ENCODE measurements around the gene WWP2.

WWP2 gene

DNA sequence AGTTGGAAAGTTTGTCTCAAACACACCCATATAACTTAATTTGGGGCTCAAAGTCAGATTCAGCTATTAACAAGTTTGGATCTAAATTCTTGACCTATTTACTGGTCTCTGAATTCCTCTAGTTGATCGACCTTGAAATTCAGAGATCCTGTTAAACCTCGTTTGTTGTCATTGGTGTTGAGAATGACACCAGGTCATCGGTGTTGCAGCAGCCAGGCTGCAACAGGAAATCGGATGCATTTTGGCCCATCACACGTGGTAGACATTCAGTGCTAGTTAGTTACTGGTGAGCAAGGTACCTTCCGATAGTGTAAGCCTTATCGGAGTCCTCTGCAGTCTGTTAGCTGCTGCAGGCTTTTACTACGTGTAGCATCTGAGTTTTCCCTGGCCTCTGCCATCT is 82.3 kb downstream of the WWP2 start:
- TF ChIP-seq, protein P1, sequence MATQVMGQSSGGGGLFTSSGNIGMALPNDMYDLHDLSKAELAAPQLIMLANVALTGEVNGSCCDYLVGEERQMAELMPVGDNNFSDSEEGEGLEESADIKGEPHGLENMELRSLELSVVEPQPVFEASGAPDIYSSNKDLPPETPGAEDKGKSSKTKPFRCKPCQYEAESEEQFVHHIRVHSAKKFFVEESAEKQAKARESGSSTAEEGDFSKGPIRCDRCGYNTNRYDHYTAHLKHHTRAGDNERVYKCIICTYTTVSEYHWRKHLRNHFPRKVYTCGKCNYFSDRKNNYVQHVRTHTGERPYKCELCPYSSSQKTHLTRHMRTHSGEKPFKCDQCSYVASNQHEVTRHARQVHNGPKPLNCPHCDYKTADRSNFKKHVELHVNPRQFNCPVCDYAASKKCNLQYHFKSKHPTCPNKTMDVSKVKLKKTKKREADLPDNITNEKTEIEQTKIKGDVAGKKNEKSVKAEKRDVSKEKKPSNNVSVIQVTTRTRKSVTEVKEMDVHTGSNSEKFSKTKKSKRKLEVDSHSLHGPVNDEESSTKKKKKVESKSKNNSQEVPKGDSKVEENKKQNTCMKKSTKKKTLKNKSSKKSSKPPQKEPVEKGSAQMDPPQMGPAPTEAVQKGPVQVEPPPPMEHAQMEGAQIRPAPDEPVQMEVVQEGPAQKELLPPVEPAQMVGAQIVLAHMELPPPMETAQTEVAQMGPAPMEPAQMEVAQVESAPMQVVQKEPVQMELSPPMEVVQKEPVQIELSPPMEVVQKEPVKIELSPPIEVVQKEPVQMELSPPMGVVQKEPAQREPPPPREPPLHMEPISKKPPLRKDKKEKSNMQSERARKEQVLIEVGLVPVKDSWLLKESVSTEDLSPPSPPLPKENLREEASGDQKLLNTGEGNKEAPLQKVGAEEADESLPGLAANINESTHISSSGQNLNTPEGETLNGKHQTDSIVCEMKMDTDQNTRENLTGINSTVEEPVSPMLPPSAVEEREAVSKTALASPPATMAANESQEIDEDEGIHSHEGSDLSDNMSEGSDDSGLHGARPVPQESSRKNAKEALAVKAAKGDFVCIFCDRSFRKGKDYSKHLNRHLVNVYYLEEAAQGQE (IDR thresholded peaks at IDR 0.05; ENCODE audit: insufficient read depth in 1 of 2, low read depth in 2 of 2, low read length in 2 of 2), result no peak
- TF ChIP-seq POLR2AphosphoS5 (IDR thresholded peaks at IDR 0.05; ENCODE audit: low read depth, low read length) (no peak), SIN3A (IDR thresholded peaks at IDR 0.05; ENCODE audit: borderline replicate concordance, insufficient read depth, low read length) (no peak), FOXP2 (optimal IDR thresholded peaks at IDR 0.05; ENCODE audit: borderline replicate concordance, extremely low read depth, extremely low read length, insufficient read depth) (no peak), TAF1 (IDR thresholded peaks at IDR 0.05; ENCODE audit: borderline replicate concordance, insufficient read depth, low read length) (no peak)

DNA sequence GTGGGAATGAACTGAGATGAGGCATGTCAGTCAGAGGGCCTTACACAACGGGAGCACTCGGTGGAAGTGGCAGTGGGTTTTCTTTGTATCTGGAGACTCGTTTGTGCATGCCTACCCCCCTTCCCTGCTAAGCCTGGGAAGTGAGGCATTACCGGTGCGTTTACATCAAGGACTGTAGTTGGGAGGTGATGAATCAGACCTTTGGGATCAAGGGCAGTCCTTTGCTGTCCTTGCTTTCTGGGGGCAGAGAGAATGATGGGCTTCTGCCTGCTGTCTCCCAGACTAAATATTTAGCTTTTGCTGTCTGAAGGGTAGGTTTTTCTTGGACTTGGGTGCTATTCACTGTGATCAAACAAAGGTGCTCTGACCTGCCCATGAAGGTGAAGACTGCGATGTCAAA is 83.0 kb downstream of the WWP2 start:
- TF ChIP-seq TAF1 (IDR thresholded peaks at IDR 0.05; ENCODE audit: borderline replicate concordance, insufficient read depth, low read length) (no peak), SIN3A (IDR thresholded peaks at IDR 0.05; ENCODE audit: borderline replicate concordance, insufficient read depth, low read length) (no peak), FOXP2 (optimal IDR thresholded peaks at IDR 0.05; ENCODE audit: borderline replicate concordance, extremely low read depth, extremely low read length, insufficient read depth) (no peak), POLR2AphosphoS5 (IDR thresholded peaks at IDR 0.05; ENCODE audit: low read depth, low read length) (no peak)
- TF ChIP-seq, protein P1 (IDR thresholded peaks at IDR 0.05; ENCODE audit: insufficient read depth in 1 of 2, low read depth in 2 of 2, low read length in 2 of 2), result no peak

DNA sequence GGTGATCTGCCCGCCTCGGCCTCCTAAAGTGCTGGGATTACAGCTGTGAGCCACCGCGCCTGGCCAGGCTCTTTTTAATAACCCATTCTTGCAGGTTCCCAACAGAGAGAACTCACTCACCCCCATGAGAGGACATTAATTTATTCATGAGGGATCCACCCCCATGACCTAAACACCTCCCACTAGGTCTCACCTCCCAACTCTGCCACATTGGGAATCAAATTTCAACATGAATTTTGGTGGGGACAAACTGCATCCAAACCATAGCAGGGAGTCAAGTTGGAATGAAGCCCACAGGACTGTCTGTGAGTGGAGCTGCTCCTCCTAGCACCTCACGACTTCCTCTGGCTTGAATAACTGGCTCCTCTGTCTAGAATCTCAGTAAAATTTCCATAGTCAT is 85.5 kb downstream of the WWP2 start:
- TF ChIP-seq, protein P1 (IDR thresholded peaks at IDR 0.05; ENCODE audit: insufficient read depth in 1 of 2, low read depth in 2 of 2, low read length in 2 of 2), result no peak
- no peak for TF ChIP-seq TAF1 (IDR thresholded peaks at IDR 0.05; ENCODE audit: borderline replicate concordance, insufficient read depth, low read length)

DNA sequence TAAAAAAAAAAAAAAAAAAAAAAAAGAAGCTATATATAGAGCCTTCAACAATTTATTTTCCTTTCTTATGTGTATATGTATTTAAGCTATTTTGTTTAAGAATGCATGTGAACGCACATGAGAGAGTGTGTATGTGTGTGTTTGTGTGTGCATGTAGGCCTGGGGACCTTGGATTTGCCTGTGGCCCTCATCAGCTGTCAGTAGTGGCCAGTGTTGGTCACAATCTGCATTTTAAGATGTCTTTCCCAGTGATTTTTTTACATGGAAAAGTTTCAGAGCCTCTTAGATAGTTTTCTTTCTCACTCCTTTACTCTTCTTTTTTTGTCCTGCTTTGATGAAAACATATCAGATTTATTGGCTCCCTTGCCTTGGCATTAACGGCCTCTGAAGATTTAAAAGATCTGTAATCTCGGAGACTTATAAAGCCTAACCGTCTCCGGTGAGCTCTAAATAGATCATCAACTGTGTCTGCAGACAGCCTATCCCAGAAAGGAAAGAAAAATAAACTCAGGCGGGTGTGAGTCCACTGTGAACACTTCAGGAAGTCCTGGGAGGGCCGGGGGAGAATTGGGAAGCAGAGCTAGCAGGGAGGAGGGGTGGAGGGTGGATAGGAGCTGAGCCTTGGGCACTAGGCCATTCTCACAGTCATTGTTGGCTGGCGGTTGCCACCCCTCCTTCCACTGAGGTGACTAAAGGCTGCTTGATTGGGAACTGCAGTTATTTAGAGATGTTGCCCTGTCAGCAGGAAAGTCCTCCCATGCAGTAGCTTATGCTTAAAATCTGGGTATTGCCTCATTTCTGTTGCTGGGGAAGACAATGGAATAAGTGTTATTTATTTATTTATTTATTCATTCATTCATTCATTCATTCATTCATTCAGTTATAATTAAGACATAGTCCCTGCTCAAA is 86.8 kb downstream of the WWP2 start:
- TF ChIP-seq TAF1 (IDR thresholded peaks at IDR 0.05; ENCODE audit: borderline replicate concordance, insufficient read depth, low read length), result no peak
- TF ChIP-seq, protein P1 (IDR thresholded peaks at IDR 0.05; ENCODE audit: insufficient read depth in 1 of 2, low read depth in 2 of 2, low read length in 2 of 2), result no peak
- no peak for TF ChIP-seq POLR2AphosphoS5 (IDR thresholded peaks at IDR 0.05; ENCODE audit: low read depth, low read length)
- TF ChIP-seq FOXP2 (optimal IDR thresholded peaks at IDR 0.05; ENCODE audit: borderline replicate concordance, extremely low read depth, extremely low read length, insufficient read depth), result no peak
- no peak for TF ChIP-seq SIN3A (IDR thresholded peaks at IDR 0.05; ENCODE audit: borderline replicate concordance, insufficient read depth, low read length)

Data from PFSK-1 (cell line).